NCI-H2171 treated with DMSO at 0.1 percent for 48 hours (cell line): ENCODE results near the gene SNAI3.

ENCODE experiments used
- DNase-seq: peaks from one replicate; lab custom pipeline; 2025; lab: John Stamatoyannopoulos, UW

The SNAI3 gene

DNA sequence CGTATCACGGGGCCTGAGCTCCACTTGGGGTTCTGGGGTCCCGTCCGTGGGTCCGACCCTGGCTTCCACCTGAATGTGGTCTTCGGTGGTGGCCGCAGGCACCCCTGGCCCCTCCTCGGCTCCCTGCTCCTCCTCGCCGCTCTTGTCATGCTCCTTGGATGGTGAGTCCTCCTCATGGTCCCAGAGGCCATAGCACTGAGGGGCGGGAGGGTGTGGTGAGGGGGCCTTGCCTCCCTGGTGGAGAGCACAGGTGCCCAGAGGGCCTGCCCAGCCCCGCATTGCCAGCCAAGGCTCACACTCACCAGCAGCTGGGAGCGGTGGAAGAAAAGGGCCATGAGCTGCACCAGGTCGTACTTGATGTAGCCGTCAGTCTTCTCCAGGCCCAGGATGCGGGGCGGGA lies 34.9 kb upstream of the SNAI3 start:
- DNase-seq = no peak

DNA sequence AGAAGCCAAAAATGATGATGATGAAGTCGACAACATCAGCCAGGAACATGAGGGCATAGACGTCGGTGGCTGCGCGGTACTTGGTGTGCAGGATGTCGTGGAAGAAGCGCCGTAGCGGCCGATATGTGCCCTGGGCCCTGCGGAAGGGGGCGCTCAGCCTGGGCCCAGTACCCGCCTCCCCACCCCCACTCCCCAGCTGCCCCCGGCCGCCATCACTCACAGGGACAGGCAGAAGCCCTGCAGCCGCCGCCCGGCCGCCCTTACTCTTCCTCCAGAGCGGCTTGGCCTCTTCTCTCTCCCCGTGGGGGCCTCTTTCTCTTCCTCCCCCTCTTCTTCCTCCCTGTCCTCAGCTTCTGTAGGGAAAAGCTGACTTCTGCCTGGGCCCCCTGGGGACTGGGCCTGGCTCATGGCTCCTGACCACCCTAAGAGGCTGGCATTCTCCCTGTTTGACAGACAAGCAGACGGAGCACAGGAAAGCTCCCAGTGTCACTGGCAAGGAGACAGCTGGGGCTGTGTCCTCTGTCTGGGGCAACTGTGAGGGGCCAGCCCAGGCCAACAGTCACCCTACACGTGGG lies 34.2 kb upstream of the SNAI3 start:
- DNase-seq = no peak

GRCh38 chr16:88719933-88720296 lies 33.6 kb upstream of the SNAI3 start:
- no peak for DNase-seq

DNA sequence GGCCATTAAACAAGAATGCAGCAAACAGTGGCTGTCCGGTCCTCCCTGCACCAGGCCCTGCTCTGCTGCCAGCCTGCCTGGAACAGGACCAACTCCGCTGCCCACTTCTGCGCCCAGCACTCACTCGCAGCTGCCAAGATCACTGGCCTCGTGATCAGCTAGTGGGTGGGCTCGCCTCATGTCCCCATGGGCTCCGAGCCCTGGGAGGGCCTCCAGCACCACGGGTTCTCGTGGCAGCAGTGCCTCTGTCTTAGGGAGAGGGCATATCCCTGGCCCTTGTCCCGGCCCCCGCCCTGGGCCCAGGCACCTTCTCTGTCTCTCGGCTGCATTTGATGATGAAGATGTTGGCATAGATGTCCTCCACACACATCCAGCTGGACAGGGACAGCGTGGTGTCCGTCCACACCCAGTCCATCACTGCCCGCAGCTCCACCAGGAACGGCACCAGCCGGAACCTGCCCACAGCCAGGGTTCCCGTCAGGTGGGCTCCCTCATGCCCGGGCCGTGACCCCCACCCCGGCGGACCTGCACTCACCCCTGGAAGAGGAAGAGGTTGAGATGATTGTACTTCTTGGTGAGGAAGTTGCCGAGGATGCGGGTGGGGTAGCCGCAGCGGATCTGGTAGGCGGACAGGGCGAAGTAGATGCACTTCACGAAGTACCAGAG lies 33.1 kb upstream of the SNAI3 start:
- DNase-seq = no peak

- DNase-seq = no peak
Observed at GRCh38 chr16:88718178-88718577, 31.9 kb upstream of the SNAI3 start.

DNA sequence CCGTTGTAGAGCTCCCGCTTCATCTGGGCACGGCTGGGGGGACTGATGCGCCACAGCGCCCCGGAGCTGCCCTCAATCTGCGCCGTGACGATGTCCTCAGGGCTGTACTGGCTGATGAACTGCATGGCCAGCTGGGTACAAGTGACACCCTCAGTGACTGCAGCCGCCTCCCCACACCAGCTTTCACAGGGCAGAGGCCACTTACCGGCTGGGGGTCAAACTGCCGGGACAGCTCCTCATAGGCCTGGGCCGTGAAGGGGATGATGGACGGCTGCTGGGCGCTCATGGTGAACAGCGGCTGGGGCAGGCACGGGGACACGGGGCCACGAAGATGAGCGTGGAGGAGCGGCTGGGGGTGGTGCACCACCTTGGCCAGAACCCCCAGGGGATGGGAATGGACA lies 30.3 kb upstream of the SNAI3 start:
- no peak for DNase-seq

- no peak for DNase-seq
Observed at GRCh38 chr16:88716201-88716600, 29.9 kb upstream of the SNAI3 start.

DNA sequence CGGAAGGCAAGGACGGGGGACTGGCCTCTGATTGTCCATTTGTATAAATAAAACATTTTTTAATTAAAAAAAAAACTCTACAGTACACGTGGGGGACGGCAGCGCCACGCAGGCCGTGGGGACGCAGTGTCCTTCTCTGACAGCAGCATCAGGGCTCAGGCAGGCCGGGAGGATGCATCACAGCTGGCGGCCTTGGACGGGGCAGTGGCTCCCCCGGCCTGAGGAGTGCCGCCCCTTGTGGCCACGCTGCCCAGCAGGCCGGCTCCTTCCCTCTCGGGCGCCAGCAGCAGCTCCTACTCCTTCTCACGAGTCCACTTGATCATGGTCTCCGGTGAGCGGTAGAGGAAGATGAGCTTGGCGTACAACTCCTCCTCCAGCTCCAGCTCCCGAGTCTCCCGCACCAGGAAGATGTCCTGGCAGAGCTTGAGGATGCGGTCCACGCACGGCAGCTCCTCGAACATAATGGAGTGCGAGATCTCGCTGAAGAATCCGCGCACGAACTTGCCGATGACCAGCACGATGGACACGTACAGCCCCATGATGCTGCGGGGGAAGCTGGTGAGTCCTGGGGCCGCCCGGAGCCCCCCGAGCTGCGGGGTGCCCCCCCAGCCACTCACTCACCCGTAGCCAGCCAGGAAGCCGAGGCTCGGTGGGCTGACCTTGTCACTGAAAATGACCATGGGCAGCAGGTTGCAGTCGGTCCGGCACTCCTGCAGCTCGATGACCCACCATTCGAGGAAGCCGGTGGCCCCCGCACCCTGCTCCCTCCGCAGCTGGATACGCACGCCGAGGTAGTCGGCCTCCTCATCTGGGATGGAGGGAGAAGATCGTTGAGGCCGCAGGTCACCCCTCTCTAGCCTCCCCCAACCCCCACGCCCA lies 29.2 kb upstream of the SNAI3 start:
- DNase-seq = no peak

DNA sequence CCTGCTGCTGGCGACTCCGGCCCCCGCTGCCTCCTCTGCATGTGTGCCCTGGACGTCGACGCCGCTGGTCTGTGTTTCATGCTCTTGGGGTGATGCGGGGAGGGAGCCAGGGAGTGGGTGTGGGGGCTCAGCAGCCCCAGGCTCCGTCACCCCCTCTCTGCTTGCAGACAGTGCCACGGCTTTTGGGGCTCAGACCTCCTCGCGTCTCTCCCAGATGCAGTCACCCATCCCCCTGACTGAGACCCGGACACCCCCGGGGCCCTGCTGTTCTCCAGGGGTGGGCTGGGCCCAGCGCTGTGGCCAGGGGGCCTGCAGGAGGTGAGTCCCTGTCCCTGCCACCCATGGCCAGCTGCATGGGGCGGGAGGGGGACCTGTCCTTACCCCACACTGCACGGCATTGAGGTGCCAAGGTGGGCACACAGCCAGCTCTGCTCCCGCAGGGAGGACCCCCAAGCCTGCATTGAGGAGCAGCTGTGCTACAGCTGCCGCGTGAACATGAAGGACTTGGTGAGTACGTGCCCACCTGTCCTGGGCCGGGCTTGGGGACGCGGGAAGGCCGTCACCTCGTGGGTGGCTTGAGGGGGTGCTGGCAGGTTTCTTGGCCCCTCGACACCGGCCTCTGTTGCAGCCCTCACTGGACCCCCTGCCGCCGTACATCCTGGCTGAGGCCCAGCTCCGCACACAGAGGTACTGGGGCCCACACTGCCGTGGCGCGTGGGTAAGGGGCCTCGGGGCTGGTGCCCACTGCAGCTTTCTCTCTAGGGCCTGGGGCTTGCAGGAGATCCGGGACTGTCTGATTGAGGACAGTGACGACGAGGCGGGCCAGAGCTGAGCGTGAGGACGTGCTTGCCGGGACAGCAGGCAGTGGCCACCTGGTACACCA lies 28.4 kb upstream of the SNAI3 start:
- DNase-seq = no peak

DNA sequence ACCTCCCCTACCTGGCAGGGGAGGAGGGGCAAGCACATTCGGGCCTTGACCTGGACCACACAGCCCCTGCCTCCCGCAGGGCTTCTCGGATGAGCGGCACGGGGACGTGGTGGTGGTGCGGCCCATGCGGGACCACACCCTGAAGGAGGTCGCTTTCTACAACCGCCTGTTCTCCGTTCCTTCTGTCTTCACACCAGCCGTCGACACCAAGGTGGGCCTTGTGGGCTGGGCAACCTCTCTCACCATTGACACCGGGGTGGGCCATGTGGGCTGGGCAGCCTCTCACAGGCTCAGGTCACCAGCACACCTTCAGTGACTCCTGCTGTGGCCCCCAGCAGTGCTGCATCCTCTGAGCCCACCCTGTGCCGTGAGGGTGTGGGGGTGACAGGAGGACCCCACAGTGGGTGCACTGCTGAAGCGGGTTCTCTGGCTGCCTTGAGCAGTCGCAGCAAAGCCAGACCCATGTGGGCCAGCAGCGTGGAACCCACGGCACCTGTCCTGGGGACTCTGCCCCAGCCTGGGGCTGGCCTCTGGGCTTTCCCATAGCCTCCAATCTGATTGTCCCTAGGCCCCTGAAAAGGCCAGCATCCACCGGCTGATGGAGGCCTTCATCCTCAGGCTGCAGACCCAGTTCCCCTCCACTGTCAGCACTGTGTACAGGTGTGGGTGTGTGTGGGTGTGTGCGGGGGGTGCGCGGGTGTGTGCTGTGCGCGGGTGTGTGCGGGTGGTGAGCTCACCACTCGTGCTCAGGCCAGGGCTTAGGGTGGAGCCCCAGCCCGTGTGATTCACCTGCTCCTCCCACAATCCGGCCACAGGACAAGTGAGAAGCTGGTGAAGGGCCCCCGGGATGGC lies 27.5 kb upstream of the SNAI3 start:
- no peak for DNase-seq

DNA sequence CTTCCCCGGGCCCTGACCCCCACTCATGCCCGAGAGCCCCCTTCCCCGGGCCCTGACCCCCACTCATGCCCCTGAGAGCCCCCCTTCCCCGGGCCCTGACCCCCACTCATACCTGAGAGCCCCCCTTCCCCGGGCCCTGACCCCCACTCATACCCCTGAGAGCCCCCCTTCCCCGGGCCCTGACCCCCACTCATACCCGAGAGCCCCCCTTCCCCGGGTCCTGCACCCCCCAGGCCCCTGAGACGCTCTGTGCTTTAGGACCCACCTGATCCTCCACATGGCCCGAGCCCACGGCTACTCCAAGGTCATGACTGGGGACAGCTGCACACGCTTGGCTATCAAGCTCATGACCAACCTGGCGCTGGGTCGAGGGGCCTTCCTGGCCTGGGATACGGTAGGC lies 26.7 kb upstream of the SNAI3 start:
- DNase-seq = no peak

- DNase-seq = no peak
Observed at GRCh38 chr16:88712362-88712979, 26.2 kb upstream of the SNAI3 start.

- DNase-seq = no peak
Observed at GRCh38 chr16:88711750-88712340, 25.5 kb upstream of the SNAI3 start.

DNA sequence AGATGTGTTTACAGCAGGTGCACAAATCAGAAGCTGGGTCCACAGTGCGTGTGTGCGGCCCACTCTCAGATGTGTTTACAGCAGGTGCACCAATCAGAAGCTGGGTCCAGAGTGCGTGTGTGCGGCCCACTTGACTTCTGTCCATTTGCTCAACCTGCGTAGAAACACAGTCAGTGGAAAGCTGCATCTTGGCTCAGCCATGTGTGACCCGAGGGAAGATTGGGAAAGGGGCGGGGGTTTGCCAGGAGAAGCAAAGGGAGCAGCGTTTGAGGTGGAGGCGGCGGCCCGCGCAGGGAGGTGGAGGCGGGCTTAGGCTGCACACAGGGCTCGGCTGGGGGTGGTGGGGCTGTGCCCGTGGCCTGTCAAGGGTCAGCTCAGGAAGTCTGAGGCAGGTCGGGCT lies 24.2 kb upstream of the SNAI3 start:
- no peak for DNase-seq

DNA sequence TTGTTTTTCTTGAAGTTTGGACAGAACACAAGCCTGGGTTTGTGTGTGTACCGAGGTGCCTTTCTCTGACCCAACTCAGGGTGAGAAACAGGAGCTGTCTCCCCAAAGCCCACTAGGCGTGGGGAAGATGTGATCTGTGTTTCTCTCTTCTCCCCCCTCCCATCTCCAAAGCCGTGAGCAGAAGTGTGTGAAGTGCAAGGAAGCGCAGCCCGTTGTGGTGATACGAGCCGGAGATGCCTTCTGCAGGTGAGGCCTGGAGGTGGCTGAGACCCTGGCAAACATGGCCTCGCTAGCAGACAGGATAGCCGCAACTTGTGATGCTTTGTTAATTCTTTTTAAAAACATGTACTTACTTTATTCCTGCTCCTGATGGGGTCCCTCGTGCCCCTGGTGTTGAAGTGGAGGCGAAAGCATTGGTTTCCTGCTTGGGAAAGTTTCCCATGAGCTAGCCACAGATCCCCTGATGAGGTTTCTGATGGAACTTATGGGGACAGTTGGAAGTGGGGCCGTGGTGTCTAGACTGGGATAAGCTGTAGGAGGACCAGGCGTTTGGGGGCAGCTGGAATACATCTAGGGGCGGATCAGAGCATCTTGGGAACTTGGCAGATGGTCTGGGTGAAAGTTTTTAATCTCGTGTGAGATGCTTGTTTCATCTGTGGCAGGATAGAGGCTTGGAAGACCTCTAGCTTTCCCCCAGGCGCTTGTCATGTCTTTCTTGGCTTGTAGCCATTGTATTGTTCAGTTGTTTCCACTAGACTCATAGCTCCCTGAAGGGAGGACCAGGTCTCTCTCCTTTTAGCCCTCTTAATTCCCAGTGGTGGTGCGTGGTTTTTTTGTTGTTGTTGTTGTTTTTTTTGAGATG lies 20.9 kb upstream of the SNAI3 start:
- DNase-seq = no peak

- DNase-seq = peak; percentile 78
Observed at GRCh38 chr16:88706229-88706964, 20.1 kb upstream of the SNAI3 start, which contains the start of the genes CTU2 and RNF166. CTU2 (plus strand) TSS chr16:88706503; CDS start chr16:88706531, 28 bp downstream. RNF166 (minus strand) TSS chr16:88706408; CDS start chr16:88706325, 83 bp downstream.

DNA sequence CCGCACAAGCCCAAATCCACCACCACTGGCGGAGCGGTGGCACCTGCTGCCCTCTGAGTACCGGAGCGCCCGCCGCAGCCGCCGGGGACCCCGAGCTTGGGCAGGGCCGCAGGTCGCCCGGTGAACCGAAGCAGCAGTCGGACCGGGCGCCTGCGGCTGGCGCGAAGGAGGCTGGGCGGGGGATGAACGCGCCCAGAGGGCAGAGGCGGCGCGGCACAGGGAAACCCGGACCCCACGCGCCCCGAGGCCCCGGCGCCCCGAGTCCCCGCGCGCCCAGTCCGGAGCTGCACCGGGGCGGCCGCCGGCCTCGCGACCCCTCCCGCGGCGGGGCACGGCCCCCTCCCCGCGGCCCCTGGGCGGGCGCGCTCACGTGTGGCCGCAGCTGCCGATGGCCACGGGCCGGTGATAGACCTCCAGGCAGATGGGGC lies 19.5 kb upstream of the SNAI3 start:
- no peak for DNase-seq

DNA sequence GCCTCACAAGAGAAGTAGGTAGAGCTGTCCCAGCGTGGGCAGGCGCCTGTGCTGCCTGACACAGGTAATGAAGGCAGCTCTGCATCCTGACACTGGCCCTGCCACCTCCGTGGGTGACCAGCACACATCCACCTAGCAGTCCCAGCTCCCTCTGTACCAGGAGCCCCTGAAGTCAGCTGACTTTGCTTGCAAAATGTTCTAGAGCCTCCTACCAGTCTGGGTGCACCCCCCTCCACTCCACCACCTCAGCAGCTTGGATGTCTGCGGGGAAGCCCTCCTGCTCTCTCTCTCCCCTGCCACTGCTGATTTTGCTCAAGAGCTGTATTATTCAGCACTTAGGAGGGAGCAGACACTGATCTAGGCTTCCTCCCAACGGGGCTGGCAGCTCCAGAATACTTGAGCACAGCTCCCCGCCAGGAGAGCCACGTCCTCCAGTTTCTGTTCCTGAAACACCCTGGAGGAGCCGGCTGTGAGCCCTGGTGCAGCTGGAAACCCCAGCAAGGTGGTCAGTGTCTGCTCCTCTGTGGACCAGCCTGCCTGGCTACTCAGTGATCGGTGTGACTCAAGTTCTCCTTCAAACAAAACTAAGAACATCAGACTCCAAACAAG lies 18.9 kb upstream of the SNAI3 start:
- no peak for DNase-seq
